Measurements from ENCODE around the gene SLX4IP. TPM values are rescaled to one million over a fixed set of nuclear protein-coding genes. Genes with fewer than 3 reads are reported as not detected.
A peak's percentile ranks its signal among the peaks of the same experiment; 100 is the strongest.

SLX4IP gene
- total RNA-seq, 4 donors from 2014 or later: 3.4 to 6.3 (median 3.9) TPM

- no peaks in the 10 kb centered on the region for H3K27me3 ChIP-seq
- WGBS, 2 donors: 69 to 77% methylated on average over 2 of the region's 2 CpGs
Measured at GRCh38 chr20:10537850-10538480, 102.9 kb downstream of the SLX4IP start.

GRCh38 chr20:10538768-10539167 is 103.7 kb downstream of the SLX4IP start:
- Histone ChIP-seq H3K27me3 (no peaks in the 10 kb centered on the region), H3K36me3 (no peaks in the 10 kb centered on the region), H3K4me1 (peaks cover 9 to 42% (median 14%) of the 10 kb centered on the region in 3 donors), H3K27ac (no peak overlapping the region), H3K4me3 (no peak overlapping the region), H3K9me3 (no peaks in the 10 kb centered on the region)
- no peak for TF ChIP-seq POLR2A (IDR thresholded peaks at IDR 0.05)
- TF ChIP-seq CTCF (IDR thresholded peaks at IDR 0.05): peak in 1 of 6 experiments; percentile 28
- intact Hi-C loops (cut with DNase I): no loop called here
- 0 to 30% methylated on average over 1 of the region's 1 CpG for WGBS, 2 donors
- DNase-seq: no peak

More at GRCh38 chr20:10537850-10538480, 102.9 kb downstream of the SLX4IP start:
- Histone ChIP-seq H3K4me1 (peaks cover 9 to 42% (median 14%) of the 10 kb centered on the region in 3 donors), H3K9me3 (no peaks in the 10 kb centered on the region), H3K27ac (no peak overlapping the region), H3K4me3 (no peak overlapping the region), H3K36me3 (no peaks in the 10 kb centered on the region)
- TF ChIP-seq CTCF (IDR thresholded peaks at IDR 0.05) (no peak), POLR2A (IDR thresholded peaks at IDR 0.05) (no peak)
- no peak for DNase-seq
- intact Hi-C loops (cut with DNase I): no loop called here

- Histone ChIP-seq H3K9me3 (no peaks in the 10 kb centered on the region), H3K4me3 (no peak overlapping the region), H3K27ac (peak overlapping the region; percentile 25 to 75 (median 72)), H3K27me3 (no peaks in the 10 kb centered on the region), H3K4me1 (peaks cover 9 to 42% (median 14%) of the 10 kb centered on the region in 3 donors), H3K36me3 (no peaks in the 10 kb centered on the region)
- no peak for DNase-seq
- intact Hi-C loops (cut with DNase I): no loop called here
- 48 to 68% methylated on average over 7 of the region's 7 CpGs for WGBS, 2 donors
- TF ChIP-seq POLR2A (IDR thresholded peaks at IDR 0.05) (no peak), CTCF (IDR thresholded peaks at IDR 0.05) (no peak)
Measured at GRCh38 chr20:10539818-10540553, 104.9 kb downstream of the SLX4IP start.

- H3K27me3 ChIP-seq: no peaks in the 10 kb centered on the region
- TF ChIP-seq POLR2A (IDR thresholded peaks at IDR 0.05) (no peak), CTCF (IDR thresholded peaks at IDR 0.05) (no peak)
- H3K36me3 ChIP-seq: no peaks in the 10 kb centered on the region
- WGBS, 2 donors: 10 to 19% methylated on average over 4 of the region's 4 CpGs
- H3K9me3 ChIP-seq: no peaks in the 10 kb centered on the region
- H3K4me3 ChIP-seq: no peak overlapping the region
- peaks cover 9 to 43% (median 14%) of the 10 kb centered on the region in 3 donors for H3K4me1 ChIP-seq
- no peak for DNase-seq
- H3K27ac ChIP-seq: peak overlapping the region; percentile 25 to 75 (median 72)
- intact Hi-C loops (cut with DNase I): no loop called here
Measured at GRCh38 chr20:10540636-10541493, 105.8 kb downstream of the SLX4IP start.

Data from esophagus squamous epithelium (tissue), 5 donors.